Gastrocnemius medialis (tissue), 4 donors: ENCODE results near the gene TEX54.

Experiments
- CTCF ChIP-seq, 5 experiments: fragments of 450-650 bp in 3 of 5; fragments of 200-600 bp in 2 of 5; sonication (generic) in 2 of 5; IDR thresholded peaks in 4 of 5; conservative IDR thresholded peaks in 1 of 5; 1 replicate in 4 of 5; 2 replicates in 1 of 5; pipeline ENCODE4 v1.5.1; 2016 to 2019; ENCODE audit warnings: antibody characterized with exemption in 5 of 5, mild to moderate bottlenecking in 3 of 5, moderate library complexity in 3 of 5
- POLR2A ChIP-seq, 2 donors: fragments of 450-650 bp; IDR thresholded peaks; one replicate each; pipeline ENCODE4 v1.6.1; 2017; ENCODE audit warnings: antibody characterized with exemption in 2 of 2, mild to moderate bottlenecking in 2 of 2, moderate library complexity in 2 of 2

- TF ChIP-seq CTCF (IDR thresholded peaks at IDR 0.05 in 4 of 5, conservative IDR thresholded peaks at IDR 0.05 in 1 of 5) (no peak), POLR2A (IDR thresholded peaks at IDR 0.05) (no peak)
Observed at GRCh38 chr11:62811659-62812058, 21.0 kb downstream of the TEX54 start.
